Stimulated activated memory B cell treated with anti-CD40 and anti-IgM and Interleukin-4, amounts not matched to agents 10 μg/mL and 1 μg/mL and 100 μg/mL, for 72 hours (primary cell): Measurements from ENCODE around the gene SPATA13.
"Not testable (repeated sequence)": the region's sequence is repeated elsewhere in the genome, so short reads cannot be mapped to it uniquely, and the experiment has no call there.

Experiments
- ATAC-seq: fragments of 150-1000 bp; cut with Tn5 transposase; 2 replicates; pipeline ENCODE4 v1.10.0; 2021
- H3K27ac Mint-ChIP-seq: one replicate; pipeline ENCODE4 v1.8.0; 2022; ENCODE audit warnings: mild to moderate bottlenecking, mixed read lengths
- H3K27me3 Mint-ChIP-seq: one replicate; pipeline ENCODE4 v1.8.0; 2022; ENCODE audit warnings: mixed read lengths
- H3K36me3 Mint-ChIP-seq: one replicate; pipeline ENCODE4 v1.8.0; 2022; ENCODE audit warnings: mixed read lengths
- H3K4me1 Mint-ChIP-seq: one replicate; pipeline ENCODE4 v1.8.0; 2022; ENCODE audit warnings: mixed read lengths
- H3K4me3 Mint-ChIP-seq: one replicate; pipeline ENCODE4 v1.8.0; 2022; ENCODE audit warnings: mild to moderate bottlenecking, moderate library complexity, mixed read lengths
- H3K9me3 Mint-ChIP-seq: one replicate; pipeline ENCODE4 v1.8.0; 2022; ENCODE audit warnings: mixed read lengths

Gene SPATA13

GRCh38 chr13:24215732-24216131 lies 55.2 kb downstream of the SPATA13 start:
- H3K27ac Mint-ChIP-seq, result no peak overlapping the region
- no peaks in the 10 kb centered on the region for H3K9me3 Mint-ChIP-seq
- no peaks in the 10 kb centered on the region for H3K36me3 Mint-ChIP-seq
- peaks cover 9% of the 10 kb centered on the region for H3K27me3 Mint-ChIP-seq
- H3K4me1 Mint-ChIP-seq, result peaks cover 31% of the 10 kb centered on the region
- H3K4me3 Mint-ChIP-seq, result no peak overlapping the region
- ATAC-seq, result no peak

DNA sequence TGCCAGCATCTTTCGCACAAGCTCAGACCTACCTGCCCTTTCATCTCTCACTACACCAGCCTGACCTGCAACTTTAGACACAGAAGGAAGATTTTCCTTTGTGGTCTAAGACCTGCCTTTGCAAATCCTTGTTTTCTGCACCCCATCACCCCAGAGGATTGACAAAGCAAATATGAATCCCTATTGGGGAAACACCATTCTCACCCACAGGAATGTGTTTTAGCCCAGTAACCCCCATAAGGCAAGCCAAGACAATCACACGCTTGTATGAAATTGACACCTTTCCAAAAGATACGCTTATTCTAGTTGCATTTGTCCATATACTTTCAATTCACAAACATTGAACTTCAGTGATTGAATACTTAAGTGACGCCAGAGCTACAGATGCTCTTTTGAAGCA lies 55.7 kb downstream of the SPATA13 start:
- no peak for ATAC-seq
- no peak overlapping the region for H3K4me3 Mint-ChIP-seq
- H3K27me3 Mint-ChIP-seq, result peaks cover 9% of the 10 kb centered on the region
- H3K4me1 Mint-ChIP-seq, result peaks cover 31% of the 10 kb centered on the region
- no peaks in the 10 kb centered on the region for H3K9me3 Mint-ChIP-seq
- H3K36me3 Mint-ChIP-seq, result no peaks in the 10 kb centered on the region
- H3K27ac Mint-ChIP-seq, result no peak overlapping the region

DNA sequence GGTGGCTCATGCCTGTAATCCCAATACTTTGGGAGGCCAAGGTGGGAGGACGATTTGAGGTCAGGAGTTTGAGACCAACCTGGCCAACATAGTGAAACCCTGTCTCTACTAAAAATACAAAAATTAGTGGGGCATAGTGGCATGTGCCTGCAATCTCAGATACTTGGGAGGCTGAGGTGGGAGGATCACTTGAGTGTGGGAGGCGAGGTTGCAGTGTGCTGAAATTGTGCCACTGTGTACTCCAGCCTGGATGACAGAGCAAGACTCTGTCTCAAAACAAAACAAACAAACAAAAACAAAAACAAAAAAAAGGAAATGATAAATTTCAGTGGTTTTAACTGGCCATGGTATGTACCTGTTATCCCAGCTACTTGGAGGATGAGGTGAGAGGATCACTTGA lies 56.3 kb downstream of the SPATA13 start:
- H3K27me3 Mint-ChIP-seq, H3K27ac Mint-ChIP-seq, H3K4me3 Mint-ChIP-seq, H3K9me3 Mint-ChIP-seq, ATAC-seq, H3K36me3 Mint-ChIP-seq: not testable (repeated sequence)
- peaks cover 31% of the 10 kb centered on the region for H3K4me1 Mint-ChIP-seq

- no peaks in the 10 kb centered on the region for H3K36me3 Mint-ChIP-seq
- no peak for ATAC-seq
- peaks cover 31% of the 10 kb centered on the region for H3K4me1 Mint-ChIP-seq
- H3K27me3 Mint-ChIP-seq, result peaks cover 5% of the 10 kb centered on the region
- no peak overlapping the region for H3K27ac Mint-ChIP-seq
- no peak overlapping the region for H3K4me3 Mint-ChIP-seq
- H3K9me3 Mint-ChIP-seq, result no peaks in the 10 kb centered on the region
These were observed 57.2 kb downstream of the SPATA13 start for GRCh38 chr13:24217601-24218281.

GRCh38 chr13:24218338-24218737 lies 57.8 kb downstream of the SPATA13 start:
- Mint-ChIP-seq H3K4me3 (no peak overlapping the region), H3K27ac (no peak overlapping the region), H3K36me3 (no peaks in the 10 kb centered on the region)

DNA sequence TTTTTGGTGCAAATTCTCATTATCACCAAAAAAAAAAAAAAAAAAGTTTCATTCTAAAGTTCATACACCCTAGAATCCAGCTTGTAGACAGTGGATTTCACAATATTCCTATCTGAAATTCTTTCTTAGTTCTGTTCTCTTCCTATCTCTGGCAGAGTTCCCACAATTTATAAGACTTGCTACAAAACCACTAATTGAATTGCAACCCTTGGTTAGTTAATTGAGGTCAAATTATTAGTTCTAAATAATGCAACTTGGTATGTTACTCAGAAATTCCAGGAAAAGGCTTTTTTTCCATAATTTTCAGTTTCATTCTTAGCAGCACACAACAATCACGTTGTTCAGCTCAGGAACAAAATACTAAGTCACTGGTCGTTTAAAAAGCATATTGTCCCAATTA lies 58.5 kb downstream of the SPATA13 start:
- H3K9me3 Mint-ChIP-seq, result no peaks in the 10 kb centered on the region
- H3K4me1 Mint-ChIP-seq, result peaks cover 35% of the 10 kb centered on the region

More at GRCh38 chr13:24218338-24218737, 57.8 kb downstream of the SPATA13 start:
- no peaks in the 10 kb centered on the region for H3K27me3 Mint-ChIP-seq
- no peak for ATAC-seq
- H3K4me1 Mint-ChIP-seq, result peaks cover 31% of the 10 kb centered on the region
- no peaks in the 10 kb centered on the region for H3K9me3 Mint-ChIP-seq

GRCh38 chr13:24220086-24220703 lies 59.7 kb downstream of the SPATA13 start:
- H3K36me3 Mint-ChIP-seq, result no peaks in the 10 kb centered on the region
- peaks cover 37% of the 10 kb centered on the region for H3K4me1 Mint-ChIP-seq
- H3K27ac Mint-ChIP-seq, result no peak overlapping the region
- ATAC-seq, result peak; percentile 81
- H3K27me3 Mint-ChIP-seq, result no peaks in the 10 kb centered on the region
- no peaks in the 10 kb centered on the region for H3K9me3 Mint-ChIP-seq
- no peak overlapping the region for H3K4me3 Mint-ChIP-seq

More for the DNA sequence above, 58.5 kb downstream of the SPATA13 start:
- no peak overlapping the region for H3K27ac Mint-ChIP-seq
- no peaks in the 10 kb centered on the region for H3K27me3 Mint-ChIP-seq
- no peak for ATAC-seq
- H3K4me3 Mint-ChIP-seq, result no peak overlapping the region
- no peaks in the 10 kb centered on the region for H3K36me3 Mint-ChIP-seq

GRCh38 chr13:24221007-24221406 lies 60.5 kb downstream of the SPATA13 start:
- Mint-ChIP-seq H3K4me1 (peaks cover 42% of the 10 kb centered on the region), H3K4me3 (no peak overlapping the region), H3K27ac (peak overlapping the region; percentile 38), H3K36me3 (no peaks in the 10 kb centered on the region), H3K27me3 (no peaks in the 10 kb centered on the region), H3K9me3 (no peaks in the 10 kb centered on the region)
- no peak for ATAC-seq

- no peak for ATAC-seq
- no peak overlapping the region for H3K27ac Mint-ChIP-seq
- peaks cover 29% of the 10 kb centered on the region for H3K4me1 Mint-ChIP-seq
- H3K27me3 Mint-ChIP-seq, result no peaks in the 10 kb centered on the region
- H3K4me3 Mint-ChIP-seq, result no peak overlapping the region
- H3K9me3 Mint-ChIP-seq, result no peaks in the 10 kb centered on the region
- no peaks in the 10 kb centered on the region for H3K36me3 Mint-ChIP-seq
These were observed 62.2 kb downstream of the SPATA13 start for GRCh38 chr13:24222756-24223155.

GRCh38 chr13:24223341-24224231 lies 63.1 kb downstream of the SPATA13 start:
- peak; percentile 73 for ATAC-seq
- no peaks in the 10 kb centered on the region for H3K9me3 Mint-ChIP-seq
- peak overlapping the region; percentile 74 for H3K27ac Mint-ChIP-seq
- H3K36me3 Mint-ChIP-seq, result no peaks in the 10 kb centered on the region
- H3K4me1 Mint-ChIP-seq, result peaks cover 29% of the 10 kb centered on the region
- peak overlapping the region; percentile 76 for H3K4me3 Mint-ChIP-seq
- no peaks in the 10 kb centered on the region for H3K27me3 Mint-ChIP-seq

DNA sequence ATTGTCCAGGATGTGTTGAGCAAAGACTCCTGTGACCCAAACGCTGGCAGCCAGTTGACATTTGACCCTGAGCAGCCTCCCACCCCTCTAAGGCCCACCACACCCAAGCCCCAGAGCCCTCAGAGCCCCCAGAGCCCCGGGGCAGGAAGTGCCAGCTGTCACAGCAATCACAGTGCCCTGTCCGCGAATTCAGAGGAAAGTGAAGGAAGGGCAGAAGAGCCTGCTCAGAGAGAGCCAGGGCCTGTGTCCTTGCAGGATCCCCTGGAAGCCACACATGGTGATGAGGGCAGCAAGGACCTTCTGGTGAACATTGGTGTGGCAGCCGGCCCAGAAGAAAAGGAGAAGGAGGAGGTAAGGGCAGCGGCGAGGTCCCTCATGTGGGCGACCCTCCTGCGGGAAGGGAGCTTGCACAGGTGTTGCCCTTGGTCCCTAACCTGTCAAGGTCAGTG lies 63.7 kb downstream of the SPATA13 start:
- Mint-ChIP-seq H3K27me3 (no peaks in the 10 kb centered on the region), H3K27ac (peak overlapping the region; percentile 74), H3K9me3 (no peaks in the 10 kb centered on the region), H3K4me1 (peaks cover 29% of the 10 kb centered on the region), H3K36me3 (no peaks in the 10 kb centered on the region), H3K4me3 (peak overlapping the region; percentile 76)
- ATAC-seq, result peak; percentile 18

- H3K27me3 Mint-ChIP-seq, result no peaks in the 10 kb centered on the region
These were observed 64.5 kb downstream of the SPATA13 start for GRCh38 chr13:24225062-24225461.

GRCh38 chr13:24225930-24226329 lies 65.4 kb downstream of the SPATA13 start:
- no peak for ATAC-seq
- Mint-ChIP-seq H3K27ac (no peak overlapping the region), H3K4me1 (peaks cover 26% of the 10 kb centered on the region), H3K36me3 (no peaks in the 10 kb centered on the region), H3K4me3 (no peak overlapping the region), H3K27me3 (no peaks in the 10 kb centered on the region), H3K9me3 (no peaks in the 10 kb centered on the region)

More at GRCh38 chr13:24225062-24225461, 64.5 kb downstream of the SPATA13 start:
- no peaks in the 10 kb centered on the region for H3K36me3 Mint-ChIP-seq
- no peak for ATAC-seq
- H3K27ac Mint-ChIP-seq, result no peak overlapping the region
- H3K4me3 Mint-ChIP-seq, result no peak overlapping the region
- peaks cover 25% of the 10 kb centered on the region for H3K4me1 Mint-ChIP-seq
- H3K9me3 Mint-ChIP-seq, result no peaks in the 10 kb centered on the region

GRCh38 chr13:24226762-24227161 lies 66.2 kb downstream of the SPATA13 start:
- peaks cover 29% of the 10 kb centered on the region for H3K4me1 Mint-ChIP-seq
- ATAC-seq, result no peak
- no peak overlapping the region for H3K4me3 Mint-ChIP-seq
- H3K27me3 Mint-ChIP-seq, result no peaks in the 10 kb centered on the region
- no peak overlapping the region for H3K27ac Mint-ChIP-seq
- no peaks in the 10 kb centered on the region for H3K36me3 Mint-ChIP-seq
- H3K9me3 Mint-ChIP-seq, result no peaks in the 10 kb centered on the region

GRCh38 chr13:24228852-24229458 lies 68.4 kb downstream of the SPATA13 start:
- no peak overlapping the region for H3K27ac Mint-ChIP-seq
- peaks cover 31% of the 10 kb centered on the region for H3K4me1 Mint-ChIP-seq
- ATAC-seq, result no peak
- H3K9me3 Mint-ChIP-seq, result no peaks in the 10 kb centered on the region
- no peak overlapping the region for H3K4me3 Mint-ChIP-seq
- no peaks in the 10 kb centered on the region for H3K27me3 Mint-ChIP-seq
- H3K36me3 Mint-ChIP-seq, result no peaks in the 10 kb centered on the region
